ENCODE data around the gene CHD3. TPM values are rescaled to one million over a fixed set of nuclear protein-coding genes. Genes with fewer than 3 reads are reported as not detected.

Gene CHD3
- total RNA-seq, 2 donors from 2014 or later = 154 to 217 TPM

- peak; percentile 5 for ATAC-seq (replicated peaks)
- Mint-ChIP-seq H3K27ac (no peak overlapping the region), H3K4me3 (no peak overlapping the region)
These were observed 772 bp downstream of the CHD3 start for GRCh38 chr17:7889166-7889955.

GRCh38 chr17:7893187-7893880 is 4.7 kb downstream of the CHD3 start:
- Mint-ChIP-seq H3K4me1 (peaks cover 26% of the 10 kb centered on the region), H3K4me3 (no peak overlapping the region), H3K27ac (no peak overlapping the region), H3K27me3 (no peaks in the 10 kb centered on the region), H3K36me3 (ENCODE audit: low read depth) (no peaks in the 10 kb centered on the region), H3K9me3 (no peaks in the 10 kb centered on the region)
- ATAC-seq (replicated peaks) = no peak

More at GRCh38 chr17:7889166-7889955, 772 bp downstream of the CHD3 start:
- Mint-ChIP-seq H3K9me3 (no peaks in the 10 kb centered on the region), H3K36me3 (ENCODE audit: low read depth) (peaks cover 11% of the 10 kb centered on the region), H3K4me1 (peaks cover 10% of the 10 kb centered on the region), H3K27me3 (no peaks in the 10 kb centered on the region)

- Mint-ChIP-seq H3K4me1 (peaks cover 26% of the 10 kb centered on the region), H3K27me3 (no peaks in the 10 kb centered on the region), H3K36me3 (ENCODE audit: low read depth) (no peaks in the 10 kb centered on the region), H3K27ac (peak overlapping the region; percentile 39), H3K9me3 (no peaks in the 10 kb centered on the region), H3K4me3 (no peak overlapping the region)
- no peak for ATAC-seq (replicated peaks)
These were observed 5.6 kb downstream of the CHD3 start for GRCh38 chr17:7894226-7894625.

- peak overlapping the region; percentile 39 for H3K27ac Mint-ChIP-seq
- ATAC-seq (replicated peaks) = no peak
- H3K4me1 Mint-ChIP-seq = peaks cover 27% of the 10 kb centered on the region
- no peaks in the 10 kb centered on the region for H3K9me3 Mint-ChIP-seq
- H3K27me3 Mint-ChIP-seq = no peaks in the 10 kb centered on the region
- no peak overlapping the region for H3K4me3 Mint-ChIP-seq
- H3K36me3 Mint-ChIP-seq (ENCODE audit: low read depth) = no peaks in the 10 kb centered on the region
These were observed 6.3 kb downstream of the CHD3 start for GRCh38 chr17:7894866-7895265.

GRCh38 chr17:7897090-7897489 is 8.5 kb downstream of the CHD3 start:
- H3K27me3 Mint-ChIP-seq = no peaks in the 10 kb centered on the region
- ATAC-seq (replicated peaks) = peak; percentile 50
- peak overlapping the region; percentile 83 for H3K27ac Mint-ChIP-seq
- peak overlapping the region; percentile 50 for H3K4me3 Mint-ChIP-seq
- H3K4me1 Mint-ChIP-seq = peaks cover 22% of the 10 kb centered on the region
- H3K9me3 Mint-ChIP-seq = no peaks in the 10 kb centered on the region
- no peaks in the 10 kb centered on the region for H3K36me3 Mint-ChIP-seq (ENCODE audit: low read depth)

GRCh38 chr17:7897773-7898172 is 9.2 kb downstream of the CHD3 start:
- no peaks in the 10 kb centered on the region for H3K27me3 Mint-ChIP-seq
- H3K27ac Mint-ChIP-seq = peak overlapping the region; percentile 83
- peak; percentile 96 for ATAC-seq (replicated peaks)
- peaks cover 22% of the 10 kb centered on the region for H3K4me1 Mint-ChIP-seq
- no peaks in the 10 kb centered on the region for H3K36me3 Mint-ChIP-seq (ENCODE audit: low read depth)
- no peaks in the 10 kb centered on the region for H3K9me3 Mint-ChIP-seq
- peak overlapping the region; percentile 50 for H3K4me3 Mint-ChIP-seq

GRCh38 chr17:7903154-7904103 is 14.8 kb downstream of the CHD3 start:
- Mint-ChIP-seq H3K9me3 (no peaks in the 10 kb centered on the region), H3K4me3 (no peak overlapping the region), H3K36me3 (ENCODE audit: low read depth) (no peaks in the 10 kb centered on the region), H3K27me3 (no peaks in the 10 kb centered on the region), H3K4me1 (peaks cover 4% of the 10 kb centered on the region), H3K27ac (peak overlapping the region; percentile 68)
- no peak for ATAC-seq (replicated peaks)

GRCh38 chr17:7909089-7909488 is 20.5 kb downstream of the CHD3 start:
- Mint-ChIP-seq H3K27me3 (no peaks in the 10 kb centered on the region), H3K27ac (peak overlapping the region; percentile 84), H3K4me1 (peaks cover 10% of the 10 kb centered on the region), H3K9me3 (no peaks in the 10 kb centered on the region), H3K4me3 (no peak overlapping the region), H3K36me3 (ENCODE audit: low read depth) (peaks cover 16% of the 10 kb centered on the region)
- no peak for ATAC-seq (replicated peaks)

- no peaks in the 10 kb centered on the region for H3K9me3 Mint-ChIP-seq
- peaks cover 10% of the 10 kb centered on the region for H3K4me1 Mint-ChIP-seq
- ATAC-seq (replicated peaks) = no peak
- H3K27me3 Mint-ChIP-seq = no peaks in the 10 kb centered on the region
- H3K4me3 Mint-ChIP-seq = no peak overlapping the region
- H3K36me3 Mint-ChIP-seq (ENCODE audit: low read depth) = peaks cover 28% of the 10 kb centered on the region
- peak overlapping the region; percentile 84 for H3K27ac Mint-ChIP-seq
These were observed 21.7 kb downstream of the CHD3 start for GRCh38 chr17:7910281-7910680.

GRCh38 chr17:7910711-7911110 is 22.1 kb downstream of the CHD3 start:
- ATAC-seq (replicated peaks) = no peak
- Mint-ChIP-seq H3K4me1 (peaks cover 10% of the 10 kb centered on the region), H3K36me3 (ENCODE audit: low read depth) (peaks cover 32% of the 10 kb centered on the region), H3K4me3 (no peak overlapping the region), H3K27me3 (no peaks in the 10 kb centered on the region), H3K27ac (peak overlapping the region; percentile 84), H3K9me3 (no peaks in the 10 kb centered on the region)

- no peaks in the 10 kb centered on the region for H3K9me3 Mint-ChIP-seq
- H3K27ac Mint-ChIP-seq = peak overlapping the region; percentile 10
- H3K36me3 Mint-ChIP-seq (ENCODE audit: low read depth) = peaks cover 32% of the 10 kb centered on the region
- H3K4me3 Mint-ChIP-seq = no peak overlapping the region
- ATAC-seq (replicated peaks) = no peak
- peaks cover 10% of the 10 kb centered on the region for H3K4me1 Mint-ChIP-seq
- H3K27me3 Mint-ChIP-seq = no peaks in the 10 kb centered on the region
These were observed 22.5 kb downstream of the CHD3 start for GRCh38 chr17:7911116-7911515.

GRCh38 chr17:7912927-7913524 is 24.4 kb downstream of the CHD3 start:
- Mint-ChIP-seq H3K4me3 (peak overlapping the region; percentile 97), H3K9me3 (no peaks in the 10 kb centered on the region), H3K27me3 (no peaks in the 10 kb centered on the region), H3K4me1 (peaks cover 15% of the 10 kb centered on the region), H3K36me3 (ENCODE audit: low read depth) (peaks cover 38% of the 10 kb centered on the region), H3K27ac (peak overlapping the region; percentile 72)
- ATAC-seq (replicated peaks) = peak; percentile 38

GRCh38 chr17:7915179-7915610 is 26.6 kb downstream of the CHD3 start:
- Mint-ChIP-seq H3K9me3 (no peaks in the 10 kb centered on the region), H3K27me3 (no peaks in the 10 kb centered on the region), H3K4me1 (peaks cover 10% of the 10 kb centered on the region), H3K4me3 (peak overlapping the region; percentile 97), H3K27ac (peak overlapping the region; percentile 93), H3K36me3 (ENCODE audit: low read depth) (peaks cover 38% of the 10 kb centered on the region)
- peak; percentile 57 for ATAC-seq (replicated peaks)

All from activated T-helper 17 cell treated with anti-CD3 and anti-CD28 coated beads, Interleukin-2, amount 50 U/mL, for 72 hours (primary cell).